GM23338 (cell line): Measurements from ENCODE around the gene CHST13. TPM values are rescaled to one million over a fixed set of nuclear protein-coding genes. Genes with fewer than 3 reads are reported as not detected.

ENCODE experiments used
- ATAC-seq: fragments of 200-7000 bp; cut with Tn5 transposase; 3 replicates; pipeline ENCODE4 v1.9.1; 2020
- DNase-seq: peaks from one replicate; pipeline ENCODE4 v3.0.0-alpha.2; 2015; ENCODE audit warnings: low spot score
- H2AFZ ChIP-seq: fragments of 200-600 bp; sonication (generic); 2 replicates; pipeline ENCODE4 v1.8.0; 2016; ENCODE audit warnings: antibody characterized with exemption, mild to moderate bottlenecking, moderate library complexity
- H3F3A ChIP-seq: fragments of 200-600 bp; sonication (generic); replicated peaks from 2 replicates; pipeline ENCODE4 v1.8.0; 2017; ENCODE audit warnings: antibody characterized with exemption, mixed run types, low read depth
- H3K27ac ChIP-seq: fragments of 200-600 bp; sonication (generic); 2 replicates; pipeline ENCODE4 v1.6.1; 2016; ENCODE audit warnings: low read depth
- H3K27me3 ChIP-seq: fragments of 200-600 bp; sonication (generic); 2 replicates; pipeline ENCODE4 v1.8.0; 2016; ENCODE audit warnings: mild to moderate bottlenecking, mixed run types, moderate library complexity; ENCODE audit not compliant: insufficient read depth
- H3K36me3 ChIP-seq: fragments of 200-600 bp; sonication (generic); 2 replicates; pipeline ENCODE4 v1.8.0; 2016; ENCODE audit warnings: mild to moderate bottlenecking; ENCODE audit not compliant: insufficient read depth
- H3K4me1 ChIP-seq: fragments of 200-600 bp; sonication (generic); 2 replicates; pipeline ENCODE4 v1.8.0; 2016; ENCODE audit warnings: mild to moderate bottlenecking, moderate library complexity; ENCODE audit not compliant: insufficient read depth
- H3K4me2 ChIP-seq: fragments of 200-600 bp; sonication (generic); 2 replicates; pipeline ENCODE4 v1.7.1; 2017; ENCODE audit warnings: mixed run types
- H3K4me3 ChIP-seq: fragments of 200-600 bp; sonication (generic); 2 replicates; pipeline ENCODE4 v1.6.1; 2016; ENCODE audit warnings: mixed run types
- H3K79me2 ChIP-seq: fragments of 200-600 bp; sonication (generic); replicated peaks from 2 replicates; pipeline ENCODE4 v1.8.0; 2017; ENCODE audit warnings: mild to moderate bottlenecking; ENCODE audit not compliant: insufficient read depth
- H3K9me2 ChIP-seq: fragments of 200-600 bp; sonication (generic); 2 replicates; pipeline ENCODE4 v1.8.0; 2017; ENCODE audit not compliant: insufficient read depth
- H4K20me1 ChIP-seq: fragments of 200-600 bp; sonication (generic); replicated peaks from 2 replicates; pipeline ENCODE4 v1.8.0; 2017; ENCODE audit warnings: mild to moderate bottlenecking; ENCODE audit not compliant: insufficient read depth
- H3K27ac Mint-ChIP-seq: 2 replicates; pipeline ENCODE4 v1.8.0; 2020; ENCODE audit warnings: inconsistent platforms, mild to moderate bottlenecking, moderate library complexity, mixed read lengths
- H3K27me3 Mint-ChIP-seq: 3 replicates; pipeline ENCODE4 v1.8.0; 2022; ENCODE audit warnings: low read depth, mild to moderate bottlenecking, moderate library complexity, mixed read lengths, inconsistent platforms; ENCODE audit not compliant: insufficient read depth, poor library complexity
- H3K36me3 Mint-ChIP-seq: 3 replicates; pipeline ENCODE4 v1.8.0; 2021; ENCODE audit warnings: low read depth, mild to moderate bottlenecking, inconsistent platforms, moderate library complexity, mixed read lengths
- H3K4me1 Mint-ChIP-seq: 3 replicates; pipeline ENCODE4 v1.8.0; 2020; ENCODE audit warnings: mild to moderate bottlenecking, inconsistent platforms, mixed read lengths
- H3K4me3 Mint-ChIP-seq: 3 replicates; pipeline ENCODE4 v1.8.0; 2021; ENCODE audit warnings: moderate library complexity, mild to moderate bottlenecking, inconsistent platforms, mixed read lengths
- H3K9me3 Mint-ChIP-seq: 3 replicates; pipeline ENCODE4 v1.8.0; 2020; ENCODE audit warnings: moderate library complexity, mild to moderate bottlenecking, inconsistent platforms, mixed read lengths
- CREB1 ChIP-seq: fragments of 250-450 bp; sonication (Bioruptor Pico); IDR thresholded peaks from 2 replicates; pipeline ENCODE4 v1.5.0; 2020; ENCODE audit warnings: low read depth, mild to moderate bottlenecking, moderate library complexity
- EZH2 ChIP-seq: fragments of 200-600 bp; sonication (generic); IDR thresholded peaks from one replicate; pipeline ENCODE4 v1.8.0; 2017; ENCODE audit warnings: antibody characterized with exemption, mild to moderate bottlenecking, low read depth; ENCODE audit not compliant: unreplicated experiment
- EZH2phosphoT487 ChIP-seq: fragments of 200-600 bp; sonication (generic); IDR thresholded peaks from one replicate; pipeline ENCODE4 v1.8.1; 2018; ENCODE audit warnings: antibody characterized with exemption; ENCODE audit not compliant: unreplicated experiment
- JUNB ChIP-seq: IDR thresholded peaks from one replicate; pipeline ENCODE4 v1.6.1; 2016; ENCODE audit warnings: antibody characterized with exemption; ENCODE audit not compliant: unreplicated experiment
- NANOG ChIP-seq: IDR thresholded peaks from 2 replicates; pipeline ENCODE4 v1.6.1; 2016; ENCODE audit warnings: antibody characterized with exemption, borderline replicate concordance
- POLR2AphosphoS5 ChIP-seq: IDR thresholded peaks from 2 replicates; pipeline ENCODE4 v1.6.1; 2016; ENCODE audit warnings: antibody characterized with exemption, low read depth
- STAT1 ChIP-seq: IDR thresholded peaks from one replicate; pipeline ENCODE4 v1.6.1; 2016; ENCODE audit warnings: antibody characterized with exemption; ENCODE audit not compliant: unreplicated experiment
- ZNF114 ChIP-seq: fragments of 250-450 bp; sonication (Bioruptor Pico); IDR thresholded peaks from 2 replicates; pipeline ENCODE4 v1.5.0; 2020; ENCODE audit warnings: mild to moderate bottlenecking, moderate library complexity
- ZNF331 ChIP-seq: fragments of 250-450 bp; sonication (Bioruptor Pico); IDR thresholded peaks from 2 replicates; pipeline ENCODE4 v1.5.0; 2020; ENCODE audit warnings: low read depth, mild to moderate bottlenecking, moderate library complexity
- polyA plus RNA-seq: library from polyadenylated mRNA; unstranded; fragments of >200 nt; fragmentation: Nextera tagmentation; extraction: Ambion mirVana; gene quantifications from 2 replicates; pipeline ENCODE4 v1.2.1, GENCODE V29; 2016
- total RNA-seq: library from RNA; depleted of rRNA; stranded (reverse); fragments of >200 nt; shearing (Covaris generic); gene quantifications from 2 replicates; pipeline ENCODE4 v1.2.3, GENCODE V29; 2014
- TF ChIP-seq, protein P1 (sequence below): fragments of 250-450 bp; sonication (Bioruptor Pico); IDR thresholded peaks from 2 replicates; pipeline ENCODE4 v1.5.0; 2020; ENCODE audit warnings: mild to moderate bottlenecking, moderate library complexity
- TF ChIP-seq, protein P2 (sequence below): IDR thresholded peaks from 2 replicates; pipeline ENCODE4 v1.6.1; 2016; ENCODE audit warnings: antibody characterized with exemption
- TF ChIP-seq, protein P3 (sequence below): IDR thresholded peaks from one replicate; pipeline ENCODE4 v1.6.1; 2018; ENCODE audit warnings: antibody characterized with exemption; ENCODE audit not compliant: unreplicated experiment
- TF ChIP-seq, protein P4 (sequence below), 2 experiments: fragments of 200-600 bp in 1 of 2; sonication (generic) in 1 of 2; conservative IDR thresholded peaks; 2 replicates each; pipeline versions ENCODE4 v1.5.1 to v1.6.1; 2016 to 2017; ENCODE audit warnings: antibody characterized with exemption in 2 of 2, low read depth in 2 of 2, mild to moderate bottlenecking in 2 of 2, moderate library complexity in 1 of 2

Gene CHST13
- total and polyA plus RNA-seq, 2 experiments from 2014 or later = 3.7 to 8.4 TPM

DNA sequence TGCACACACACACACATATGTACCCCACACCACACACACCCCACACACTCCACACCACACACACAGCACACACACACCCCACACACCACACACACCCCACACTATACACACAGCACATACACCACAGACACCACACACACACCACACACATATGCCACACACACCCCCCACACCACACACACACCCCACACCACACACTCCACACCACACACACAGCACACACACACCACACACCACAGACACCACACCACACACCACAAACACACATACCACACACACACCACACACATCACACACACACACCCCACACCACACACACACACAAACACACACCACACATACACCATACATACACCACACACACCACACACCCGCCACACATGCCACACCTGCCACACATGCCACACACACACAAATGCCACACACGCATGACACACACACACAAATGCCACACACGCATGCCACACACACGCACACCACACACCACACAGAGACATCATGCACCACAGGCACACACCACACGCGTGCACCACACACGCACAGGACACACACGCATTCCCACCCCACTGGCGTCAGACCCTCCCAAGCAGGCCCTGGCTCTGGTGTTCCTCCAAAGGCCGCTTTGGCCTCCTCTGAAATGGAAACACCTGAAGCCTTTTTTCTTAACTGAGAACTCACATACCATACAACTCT, 15.7 kb downstream of the CHST13 start:
- Mint-ChIP-seq H3K27ac (no peak overlapping the region), H3K36me3 (peaks cover 3% of the 10 kb centered on the region; the same call in 1 of the 3 replicates), H3K9me3 (no peaks in the 10 kb centered on the region), H3K4me1 (no peaks in the 10 kb centered on the region; the same call in 1 of the 3 replicates), H3K4me3 (no peak overlapping the region), H3K27me3 (peaks cover 10% of the 10 kb centered on the region)
- no peak overlapping the region for H2AFZ ChIP-seq
- H3K79me2 ChIP-seq = no peaks in the 10 kb centered on the region
- H3K36me3 ChIP-seq = no peaks in the 10 kb centered on the region
- DNase-seq = no peak
- H3K4me3 ChIP-seq = no peak overlapping the region
- no peaks in the 10 kb centered on the region for H4K20me1 ChIP-seq
- H3K4me2 ChIP-seq = no peak overlapping the region
- TF ChIP-seq ZNF331 (CRISPR knock-in tag) (no peak), CREB1 (CRISPR knock-in tag) (no peak), NANOG (no peak), POLR2AphosphoS5 (no peak), EZH2 (no peak), JUNB (no peak), ZNF114 (no peak), STAT1 (no peak), EZH2phosphoT487 (no peak)
- TF ChIP-seq, protein P1, sequence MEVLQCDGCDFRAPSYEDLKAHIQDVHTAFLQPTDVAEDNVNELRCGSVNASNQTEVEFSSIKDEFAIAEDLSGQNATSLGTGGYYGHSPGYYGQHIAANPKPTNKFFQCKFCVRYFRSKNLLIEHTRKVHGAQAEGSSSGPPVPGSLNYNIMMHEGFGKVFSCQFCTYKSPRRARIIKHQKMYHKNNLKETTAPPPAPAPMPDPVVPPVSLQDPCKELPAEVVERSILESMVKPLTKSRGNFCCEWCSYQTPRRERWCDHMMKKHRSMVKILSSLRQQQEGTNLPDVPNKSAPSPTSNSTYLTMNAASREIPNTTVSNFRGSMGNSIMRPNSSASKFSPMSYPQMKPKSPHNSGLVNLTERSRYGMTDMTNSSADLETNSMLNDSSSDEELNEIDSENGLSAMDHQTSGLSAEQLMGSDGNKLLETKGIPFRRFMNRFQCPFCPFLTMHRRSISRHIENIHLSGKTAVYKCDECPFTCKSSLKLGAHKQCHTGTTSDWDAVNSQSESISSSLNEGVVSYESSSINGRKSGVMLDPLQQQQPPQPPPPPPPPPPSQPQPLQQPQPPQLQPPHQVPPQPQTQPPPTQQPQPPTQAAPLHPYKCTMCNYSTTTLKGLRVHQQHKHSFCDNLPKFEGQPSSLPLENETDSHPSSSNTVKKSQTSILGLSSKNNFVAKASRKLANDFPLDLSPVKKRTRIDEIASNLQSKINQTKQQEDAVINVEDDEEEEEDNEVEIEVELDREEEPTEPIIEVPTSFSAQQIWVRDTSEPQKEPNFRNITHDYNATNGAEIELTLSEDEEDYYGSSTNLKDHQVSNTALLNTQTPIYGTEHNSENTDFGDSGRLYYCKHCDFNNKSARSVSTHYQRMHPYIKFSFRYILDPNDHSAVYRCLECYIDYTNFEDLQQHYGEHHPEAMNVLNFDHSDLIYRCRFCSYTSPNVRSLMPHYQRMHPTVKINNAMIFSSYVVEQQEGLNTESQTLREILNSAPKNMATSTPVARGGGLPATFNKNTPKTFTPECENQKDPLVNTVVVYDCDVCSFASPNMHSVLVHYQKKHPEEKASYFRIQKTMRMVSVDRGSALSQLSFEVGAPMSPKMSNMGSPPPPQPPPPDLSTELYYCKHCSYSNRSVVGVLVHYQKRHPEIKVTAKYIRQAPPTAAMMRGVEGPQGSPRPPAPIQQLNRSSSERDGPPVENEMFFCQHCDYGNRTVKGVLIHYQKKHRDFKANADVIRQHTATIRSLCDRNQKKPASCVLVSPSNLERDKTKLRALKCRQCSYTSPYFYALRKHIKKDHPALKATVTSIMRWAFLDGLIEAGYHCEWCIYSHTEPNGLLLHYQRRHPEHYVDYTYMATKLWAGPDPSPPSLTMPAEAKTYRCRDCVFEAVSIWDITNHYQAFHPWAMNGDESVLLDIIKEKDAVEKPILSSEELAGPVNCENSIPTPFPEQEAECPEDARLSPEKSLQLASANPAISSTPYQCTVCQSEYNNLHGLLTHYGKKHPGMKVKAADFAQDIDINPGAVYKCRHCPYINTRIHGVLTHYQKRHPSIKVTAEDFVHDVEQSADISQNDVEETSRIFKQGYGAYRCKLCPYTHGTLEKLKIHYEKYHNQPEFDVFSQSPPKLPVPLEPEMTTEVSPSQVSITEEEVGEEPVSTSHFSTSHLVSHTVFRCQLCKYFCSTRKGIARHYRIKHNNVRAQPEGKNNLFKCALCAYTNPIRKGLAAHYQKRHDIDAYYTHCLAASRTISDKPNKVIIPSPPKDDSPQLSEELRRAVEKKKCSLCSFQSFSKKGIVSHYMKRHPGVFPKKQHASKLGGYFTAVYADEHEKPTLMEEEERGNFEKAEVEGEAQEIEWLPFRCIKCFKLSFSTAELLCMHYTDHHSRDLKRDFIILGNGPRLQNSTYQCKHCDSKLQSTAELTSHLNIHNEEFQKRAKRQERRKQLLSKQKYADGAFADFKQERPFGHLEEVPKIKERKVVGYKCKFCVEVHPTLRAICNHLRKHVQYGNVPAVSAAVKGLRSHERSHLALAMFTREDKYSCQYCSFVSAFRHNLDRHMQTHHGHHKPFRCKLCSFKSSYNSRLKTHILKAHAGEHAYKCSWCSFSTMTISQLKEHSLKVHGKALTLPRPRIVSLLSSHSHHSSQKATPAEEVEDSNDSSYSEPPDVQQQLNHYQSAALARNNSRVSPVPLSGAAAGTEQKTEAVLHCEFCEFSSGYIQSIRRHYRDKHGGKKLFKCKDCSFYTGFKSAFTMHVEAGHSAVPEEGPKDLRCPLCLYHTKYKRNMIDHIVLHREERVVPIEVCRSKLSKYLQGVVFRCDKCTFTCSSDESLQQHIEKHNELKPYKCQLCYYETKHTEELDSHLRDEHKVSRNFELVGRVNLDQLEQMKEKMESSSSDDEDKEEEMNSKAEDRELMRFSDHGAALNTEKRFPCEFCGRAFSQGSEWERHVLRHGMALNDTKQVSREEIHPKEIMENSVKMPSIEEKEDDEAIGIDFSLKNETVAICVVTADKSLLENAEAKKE (CRISPR knock-in tag) = no peak
- TF ChIP-seq, protein P2, sequence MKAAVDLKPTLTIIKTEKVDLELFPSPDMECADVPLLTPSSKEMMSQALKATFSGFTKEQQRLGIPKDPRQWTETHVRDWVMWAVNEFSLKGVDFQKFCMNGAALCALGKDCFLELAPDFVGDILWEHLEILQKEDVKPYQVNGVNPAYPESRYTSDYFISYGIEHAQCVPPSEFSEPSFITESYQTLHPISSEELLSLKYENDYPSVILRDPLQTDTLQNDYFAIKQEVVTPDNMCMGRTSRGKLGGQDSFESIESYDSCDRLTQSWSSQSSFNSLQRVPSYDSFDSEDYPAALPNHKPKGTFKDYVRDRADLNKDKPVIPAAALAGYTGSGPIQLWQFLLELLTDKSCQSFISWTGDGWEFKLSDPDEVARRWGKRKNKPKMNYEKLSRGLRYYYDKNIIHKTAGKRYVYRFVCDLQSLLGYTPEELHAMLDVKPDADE = no peak
- TF ChIP-seq, protein P3, sequence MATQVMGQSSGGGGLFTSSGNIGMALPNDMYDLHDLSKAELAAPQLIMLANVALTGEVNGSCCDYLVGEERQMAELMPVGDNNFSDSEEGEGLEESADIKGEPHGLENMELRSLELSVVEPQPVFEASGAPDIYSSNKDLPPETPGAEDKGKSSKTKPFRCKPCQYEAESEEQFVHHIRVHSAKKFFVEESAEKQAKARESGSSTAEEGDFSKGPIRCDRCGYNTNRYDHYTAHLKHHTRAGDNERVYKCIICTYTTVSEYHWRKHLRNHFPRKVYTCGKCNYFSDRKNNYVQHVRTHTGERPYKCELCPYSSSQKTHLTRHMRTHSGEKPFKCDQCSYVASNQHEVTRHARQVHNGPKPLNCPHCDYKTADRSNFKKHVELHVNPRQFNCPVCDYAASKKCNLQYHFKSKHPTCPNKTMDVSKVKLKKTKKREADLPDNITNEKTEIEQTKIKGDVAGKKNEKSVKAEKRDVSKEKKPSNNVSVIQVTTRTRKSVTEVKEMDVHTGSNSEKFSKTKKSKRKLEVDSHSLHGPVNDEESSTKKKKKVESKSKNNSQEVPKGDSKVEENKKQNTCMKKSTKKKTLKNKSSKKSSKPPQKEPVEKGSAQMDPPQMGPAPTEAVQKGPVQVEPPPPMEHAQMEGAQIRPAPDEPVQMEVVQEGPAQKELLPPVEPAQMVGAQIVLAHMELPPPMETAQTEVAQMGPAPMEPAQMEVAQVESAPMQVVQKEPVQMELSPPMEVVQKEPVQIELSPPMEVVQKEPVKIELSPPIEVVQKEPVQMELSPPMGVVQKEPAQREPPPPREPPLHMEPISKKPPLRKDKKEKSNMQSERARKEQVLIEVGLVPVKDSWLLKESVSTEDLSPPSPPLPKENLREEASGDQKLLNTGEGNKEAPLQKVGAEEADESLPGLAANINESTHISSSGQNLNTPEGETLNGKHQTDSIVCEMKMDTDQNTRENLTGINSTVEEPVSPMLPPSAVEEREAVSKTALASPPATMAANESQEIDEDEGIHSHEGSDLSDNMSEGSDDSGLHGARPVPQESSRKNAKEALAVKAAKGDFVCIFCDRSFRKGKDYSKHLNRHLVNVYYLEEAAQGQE = no peak
- TF ChIP-seq, protein P4, sequence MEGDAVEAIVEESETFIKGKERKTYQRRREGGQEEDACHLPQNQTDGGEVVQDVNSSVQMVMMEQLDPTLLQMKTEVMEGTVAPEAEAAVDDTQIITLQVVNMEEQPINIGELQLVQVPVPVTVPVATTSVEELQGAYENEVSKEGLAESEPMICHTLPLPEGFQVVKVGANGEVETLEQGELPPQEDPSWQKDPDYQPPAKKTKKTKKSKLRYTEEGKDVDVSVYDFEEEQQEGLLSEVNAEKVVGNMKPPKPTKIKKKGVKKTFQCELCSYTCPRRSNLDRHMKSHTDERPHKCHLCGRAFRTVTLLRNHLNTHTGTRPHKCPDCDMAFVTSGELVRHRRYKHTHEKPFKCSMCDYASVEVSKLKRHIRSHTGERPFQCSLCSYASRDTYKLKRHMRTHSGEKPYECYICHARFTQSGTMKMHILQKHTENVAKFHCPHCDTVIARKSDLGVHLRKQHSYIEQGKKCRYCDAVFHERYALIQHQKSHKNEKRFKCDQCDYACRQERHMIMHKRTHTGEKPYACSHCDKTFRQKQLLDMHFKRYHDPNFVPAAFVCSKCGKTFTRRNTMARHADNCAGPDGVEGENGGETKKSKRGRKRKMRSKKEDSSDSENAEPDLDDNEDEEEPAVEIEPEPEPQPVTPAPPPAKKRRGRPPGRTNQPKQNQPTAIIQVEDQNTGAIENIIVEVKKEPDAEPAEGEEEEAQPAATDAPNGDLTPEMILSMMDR (conservative IDR thresholded peaks at IDR 0.05; ENCODE audit: low read depth in 2 of 2) = no peak
- H3K4me1 ChIP-seq = no peaks in the 10 kb centered on the region
- H3K27me3 ChIP-seq = peaks cover 11% of the 10 kb centered on the region; the same call in 1 of the 2 replicates
- no peak overlapping the region for H3K27ac ChIP-seq
- 0 out of 2 replicates have a peak, but pooled peaks cover 5% of the 10 kb centered on the region for H3F3A ChIP-seq
- ATAC-seq = no peak
- H3K9me2 ChIP-seq = no peaks in the 10 kb centered on the region
